Measurements from ENCODE around the gene SNX7.

The SNX7 gene

GRCh38 chr1:98675282-98675681, 13.8 kb downstream of the SNX7 start:
- no peak overlapping the region for H3K4me2 ChIP-seq (ENCODE audit: insufficient read depth, low read length)
- ATAC-seq (ENCODE audit: insufficient read depth, low read depth) = no peak
- no peak for DNase-seq
- H3K9ac ChIP-seq (ENCODE audit: low read depth, low read length) = no peak overlapping the region
- no peak overlapping the region for H3K27ac ChIP-seq (ENCODE audit: low read length)
- H3K4me3 ChIP-seq (ENCODE audit: low read depth in 1 of 2, low read length in 2 of 2) = no peak overlapping the region
- H4K20me1 ChIP-seq (ENCODE audit: insufficient read depth, low read length) = no peaks in the 10 kb centered on the region
- no peaks in the 10 kb centered on the region for H3K79me2 ChIP-seq (ENCODE audit: insufficient read depth, low read length)
- no peaks in the 10 kb centered on the region for H3K4me1 ChIP-seq (ENCODE audit: insufficient read depth, low read length)
- H3K36me3 ChIP-seq (ENCODE audit: insufficient read depth, low read length) = no peaks in the 10 kb centered on the region
- H3K9me3 ChIP-seq (ENCODE audit: insufficient read depth, low read length, severe bottlenecking) = no peaks in the 10 kb centered on the region
- no peaks in the 10 kb centered on the region for H3K27me3 ChIP-seq (ENCODE audit: insufficient read depth, low read length, poor library complexity)
- TF ChIP-seq EZH2 (IDR thresholded peaks at IDR 0.05; ENCODE audit: borderline replicate concordance, low read depth, low read length, severe bottlenecking) = no peak
- TF ChIP-seq CTCF (IDR thresholded peaks at IDR 0.05; ENCODE audit: borderline replicate concordance, extremely low read depth, low read length, poor library complexity, severe bottlenecking) = no peak
- H2AFZ ChIP-seq (ENCODE audit: low read depth, low read length) = no peak overlapping the region

GRCh38 chr1:98677288-98677687, 15.8 kb downstream of the SNX7 start:
- no peak for ATAC-seq (ENCODE audit: insufficient read depth, low read depth)
- Histone ChIP-seq H2AFZ (ENCODE audit: low read depth, low read length) (no peak overlapping the region), H3K27ac (ENCODE audit: low read length) (no peak overlapping the region), H3K4me2 (ENCODE audit: insufficient read depth, low read length) (no peak overlapping the region), H3K79me2 (ENCODE audit: insufficient read depth, low read length) (no peaks in the 10 kb centered on the region), H4K20me1 (ENCODE audit: insufficient read depth, low read length) (no peaks in the 10 kb centered on the region), H3K9ac (ENCODE audit: low read depth, low read length) (no peak overlapping the region), H3K9me3 (ENCODE audit: insufficient read depth, low read length, severe bottlenecking) (no peaks in the 10 kb centered on the region), H3K4me1 (ENCODE audit: insufficient read depth, low read length) (no peaks in the 10 kb centered on the region), H3K27me3 (ENCODE audit: insufficient read depth, low read length, poor library complexity) (no peaks in the 10 kb centered on the region), H3K36me3 (ENCODE audit: insufficient read depth, low read length) (no peaks in the 10 kb centered on the region), H3K4me3 (ENCODE audit: low read depth in 1 of 2, low read length in 2 of 2) (no peak overlapping the region)
- TF ChIP-seq EZH2 (IDR thresholded peaks at IDR 0.05; ENCODE audit: borderline replicate concordance, low read depth, low read length, severe bottlenecking) (no peak), CTCF (IDR thresholded peaks at IDR 0.05; ENCODE audit: borderline replicate concordance, extremely low read depth, low read length, poor library complexity, severe bottlenecking) (no peak)
- DNase-seq = no peak

GRCh38 chr1:98681812-98682211, 20.3 kb downstream of the SNX7 start:
- TF ChIP-seq CTCF (IDR thresholded peaks at IDR 0.05; ENCODE audit: borderline replicate concordance, extremely low read depth, low read length, poor library complexity, severe bottlenecking) (no peak), EZH2 (IDR thresholded peaks at IDR 0.05; ENCODE audit: borderline replicate concordance, low read depth, low read length, severe bottlenecking) (no peak)
- no peaks in the 10 kb centered on the region for H4K20me1 ChIP-seq (ENCODE audit: insufficient read depth, low read length)
- no peak overlapping the region for H3K27ac ChIP-seq (ENCODE audit: low read length)
- ATAC-seq (ENCODE audit: insufficient read depth, low read depth) (no peak), DNase-seq (no peak)
- H3K9ac ChIP-seq (ENCODE audit: low read depth, low read length) = no peak overlapping the region
- H3K9me3 ChIP-seq (ENCODE audit: insufficient read depth, low read length, severe bottlenecking) = no peaks in the 10 kb centered on the region
- no peak overlapping the region for H3K4me3 ChIP-seq (ENCODE audit: low read depth in 1 of 2, low read length in 2 of 2)
- H3K27me3 ChIP-seq (ENCODE audit: insufficient read depth, low read length, poor library complexity) = no peaks in the 10 kb centered on the region
- no peaks in the 10 kb centered on the region for H3K79me2 ChIP-seq (ENCODE audit: insufficient read depth, low read length)
- no peak overlapping the region for H2AFZ ChIP-seq (ENCODE audit: low read depth, low read length)
- no peaks in the 10 kb centered on the region for H3K36me3 ChIP-seq (ENCODE audit: insufficient read depth, low read length)
- no peak overlapping the region for H3K4me2 ChIP-seq (ENCODE audit: insufficient read depth, low read length)
- no peaks in the 10 kb centered on the region for H3K4me1 ChIP-seq (ENCODE audit: insufficient read depth, low read length)
